Measurements from ENCODE around the gene PPP1R14C. TPM values are rescaled to one million over a fixed set of nuclear protein-coding genes. Genes with fewer than 3 reads are reported as not detected.

The PPP1R14C gene
- total RNA-seq, 1 donor from 2014 or later = 0.26 TPM

- H3K27me3 Mint-ChIP-seq (ENCODE audit: insufficient read depth, low read depth) = peaks cover 9% of the 10 kb centered on the region
- Histone ChIP-seq H3F3A (ENCODE audit: low read depth) (no peaks in the 10 kb centered on the region), H3K4me2 (no peak overlapping the region), H3K4me1 (no peaks in the 10 kb centered on the region), H3K9me3 (ENCODE audit: low read depth) (no peaks in the 10 kb centered on the region), H3K9ac (no peak overlapping the region), H3K4me3 (no peak overlapping the region), H2AFZ (replicated peaks) (no peak overlapping the region), H3K36me3 (no peaks in the 10 kb centered on the region), H3K27me3 (no peaks in the 10 kb centered on the region), H4K20me1 (ENCODE audit: low read depth) (no peaks in the 10 kb centered on the region), H3K79me2 (ENCODE audit: low read depth) (no peaks in the 10 kb centered on the region), H3K27ac (no peak overlapping the region)
- H3K27ac Mint-ChIP-seq = no peak overlapping the region
- no peaks in the 10 kb centered on the region for H3K9me3 Mint-ChIP-seq
- no peak for DNase-seq (ENCODE audit: low spot score)
- no peaks in the 10 kb centered on the region for H3K36me3 Mint-ChIP-seq
- H3K4me1 Mint-ChIP-seq = peaks cover 29% of the 10 kb centered on the region
- no peak overlapping the region for H3K4me3 Mint-ChIP-seq
- TF ChIP-seq EZH2phosphoT487 (IDR thresholded peaks at IDR 0.05) (no peak), EZH2 (IDR thresholded peaks at IDR 0.05) (no peak), CTCF (IDR thresholded peaks at IDR 0.05) (no peak)
Observed at GRCh38 chr6:150176152-150176551, 33.3 kb downstream of the PPP1R14C start.

GRCh38 chr6:150176659-150177058 lies 33.8 kb downstream of the PPP1R14C start:
- no peaks in the 10 kb centered on the region for H3F3A ChIP-seq (ENCODE audit: low read depth)
- DNase-seq (ENCODE audit: low spot score) = no peak
- Mint-ChIP-seq H3K4me1 (peaks cover 24% of the 10 kb centered on the region), H3K27me3 (ENCODE audit: insufficient read depth, low read depth) (peaks cover 9% of the 10 kb centered on the region), H3K9me3 (no peaks in the 10 kb centered on the region), H3K36me3 (no peaks in the 10 kb centered on the region), H3K4me3 (no peak overlapping the region), H3K27ac (peak overlapping the region; percentile 52)
- no peaks in the 10 kb centered on the region for H3K4me1 ChIP-seq
- no peaks in the 10 kb centered on the region for H3K27me3 ChIP-seq
- H4K20me1 ChIP-seq (ENCODE audit: low read depth) = no peaks in the 10 kb centered on the region
- no peak overlapping the region for H3K4me2 ChIP-seq
- H3K4me3 ChIP-seq = no peak overlapping the region
- H3K9me3 ChIP-seq (ENCODE audit: low read depth) = no peaks in the 10 kb centered on the region
- no peaks in the 10 kb centered on the region for H3K36me3 ChIP-seq
- TF ChIP-seq CTCF (IDR thresholded peaks at IDR 0.05) (no peak), EZH2 (IDR thresholded peaks at IDR 0.05) (no peak), EZH2phosphoT487 (IDR thresholded peaks at IDR 0.05) (no peak)
- no peak overlapping the region for H2AFZ ChIP-seq (replicated peaks)
- H3K79me2 ChIP-seq (ENCODE audit: low read depth) = no peaks in the 10 kb centered on the region
- H3K9ac ChIP-seq = no peak overlapping the region
- no peak overlapping the region for H3K27ac ChIP-seq

- H3K4me3 ChIP-seq = no peak overlapping the region
- no peaks in the 10 kb centered on the region for H3K9me3 ChIP-seq (ENCODE audit: low read depth)
- no peaks in the 10 kb centered on the region for H3K27me3 ChIP-seq
- Mint-ChIP-seq H3K27ac (peak overlapping the region; percentile 52), H3K27me3 (ENCODE audit: insufficient read depth, low read depth) (peaks cover 9% of the 10 kb centered on the region), H3K4me3 (no peak overlapping the region), H3K36me3 (no peaks in the 10 kb centered on the region), H3K4me1 (peaks cover 20% of the 10 kb centered on the region), H3K9me3 (no peaks in the 10 kb centered on the region)
- no peak overlapping the region for H3K9ac ChIP-seq
- H3K4me1 ChIP-seq = no peaks in the 10 kb centered on the region
- no peak for DNase-seq (ENCODE audit: low spot score)
- no peaks in the 10 kb centered on the region for H3K79me2 ChIP-seq (ENCODE audit: low read depth)
- no peaks in the 10 kb centered on the region for H3K36me3 ChIP-seq
- no peak overlapping the region for H3K27ac ChIP-seq
- H3K4me2 ChIP-seq = no peak overlapping the region
- H4K20me1 ChIP-seq (ENCODE audit: low read depth) = no peaks in the 10 kb centered on the region
- no peak overlapping the region for H2AFZ ChIP-seq (replicated peaks)
- no peaks in the 10 kb centered on the region for H3F3A ChIP-seq (ENCODE audit: low read depth)
- TF ChIP-seq EZH2phosphoT487 (IDR thresholded peaks at IDR 0.05) (no peak), CTCF (IDR thresholded peaks at IDR 0.05) (no peak), EZH2 (IDR thresholded peaks at IDR 0.05) (no peak)
Observed at GRCh38 chr6:150177259-150177951, 34.6 kb downstream of the PPP1R14C start.

All from neural progenitor cell (in vitro differentiated cells).